Measurements from ENCODE around the gene CGB3. TPM values are rescaled to one million over a fixed set of nuclear protein-coding genes. Genes with fewer than 3 reads are reported as not detected.

CGB3 gene
- total RNA-seq, 1 donor from 2014 or later = not detected

DNA sequence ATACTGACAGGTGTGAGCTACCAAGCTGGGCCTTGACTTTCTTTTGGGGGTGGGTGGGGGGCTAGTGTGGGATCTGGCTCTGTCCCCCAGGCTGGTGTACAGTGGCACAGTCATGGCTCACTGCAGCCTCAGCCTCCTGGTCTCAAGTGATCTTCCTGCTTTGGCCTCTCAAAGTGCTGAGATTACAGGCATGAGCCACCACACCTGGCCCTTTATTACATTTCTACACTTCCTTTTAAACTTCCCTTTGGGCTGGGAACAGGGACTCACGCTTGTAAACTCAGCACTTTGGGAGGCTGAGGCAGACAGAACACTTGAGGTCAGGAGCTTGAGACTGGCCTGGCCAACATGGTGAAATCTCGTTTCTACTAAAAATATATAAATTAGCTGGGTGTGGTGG is 47.1 kb downstream of the CGB3 start:
- DNase-seq (ENCODE audit: low spot score, unreplicated experiment) = no peak
- Mint-ChIP-seq H3K36me3 (ENCODE audit: insufficient read depth) (peaks cover 23% of the 10 kb centered on the region), H3K27me3 (no peaks in the 10 kb centered on the region), H3K9me3 (ENCODE audit: low read depth) (no peaks in the 10 kb centered on the region), H3K4me3 (ENCODE audit: low read depth) (no peak overlapping the region), H3K4me1 (ENCODE audit: low read depth) (no peaks in the 10 kb centered on the region), H3K27ac (no peak overlapping the region)
- no peak for TF ChIP-seq CTCF (IDR thresholded peaks at IDR 0.05; ENCODE audit: unreplicated experiment)

GRCh38 chr19:48975947-48976847 is 47.9 kb downstream of the CGB3 start:
- no peak for DNase-seq (ENCODE audit: low spot score, unreplicated experiment)
- Mint-ChIP-seq H3K4me3 (ENCODE audit: low read depth) (no peak overlapping the region), H3K27ac (peak overlapping the region; percentile 33)

More at GRCh38 chr19:48975947-48976847, 47.9 kb downstream of the CGB3 start:
- H3K4me1 Mint-ChIP-seq (ENCODE audit: low read depth) = no peaks in the 10 kb centered on the region
- no peak for TF ChIP-seq CTCF (IDR thresholded peaks at IDR 0.05; ENCODE audit: unreplicated experiment)
- H3K36me3 Mint-ChIP-seq (ENCODE audit: insufficient read depth) = peaks cover 20% of the 10 kb centered on the region
- no peaks in the 10 kb centered on the region for H3K27me3 Mint-ChIP-seq
- H3K9me3 Mint-ChIP-seq (ENCODE audit: low read depth) = no peaks in the 10 kb centered on the region

Small RNA genes lying within 50 kb of the gene (microRNA-seq; reads per million reads assigned to microRNA genes)
- gene MIR6798 (ENCODE audit: borderline number of aligned reads, unreplicated experiment) = not detected

Other genes starting within 250 kb of the CGB3 start
- 61.0 and 70.0 TPM in 2 replicates for gene BCAT2, start 213.3 kb downstream of the CGB3 start, total RNA-seq
- 20.5 and 22.1 TPM in 2 replicates for gene HSD17B14, start 187.8 kb downstream of the CGB3 start, total RNA-seq
- gene PLEKHA4, start 155.7 kb downstream of the CGB3 start, total RNA-seq = 8.5 and 11.7 TPM in 2 replicates
- gene PPP1R15A, start 151.9 kb downstream of the CGB3 start, total RNA-seq = 44.5 and 48.9 TPM in 2 replicates
- gene TULP2, start 125.6 kb downstream of the CGB3 start, total RNA-seq = 0.46 TPM in 1 of 2 replicates, not detected in the other
- 149 and 165 TPM in 2 replicates for gene NUCB1, start 124.0 kb downstream of the CGB3 start, total RNA-seq
- 1.1 and 1.8 TPM in 2 replicates for gene DHDH, start 90.6 kb downstream of the CGB3 start, total RNA-seq
- gene BAX, start 69.5 kb downstream of the CGB3 start, total RNA-seq = 141 and 153 TPM in 2 replicates
- 2,544 and 2,716 TPM in 2 replicates for gene FTL, start 59.0 kb downstream of the CGB3 start, total RNA-seq
- gene GYS1, start 31.0 kb downstream of the CGB3 start, total RNA-seq = 57.4 and 65.8 TPM in 2 replicates
- gene RUVBL2, start 30.4 kb downstream of the CGB3 start, total RNA-seq = 81.5 and 83.0 TPM in 2 replicates
- not detected in 2 replicates for gene LHB, start 7.2 kb downstream of the CGB3 start, total RNA-seq
- gene CGB2, start 7.6 kb upstream of the CGB3 start, total RNA-seq = not detected in 2 replicates
- not detected in 2 replicates for gene CGB1, start 12.6 kb upstream of the CGB3 start, total RNA-seq
- gene CGB5, start 19.5 kb upstream of the CGB3 start, total RNA-seq = not detected in 2 replicates
- not detected in 2 replicates for gene CGB8, start 24.8 kb upstream of the CGB3 start, total RNA-seq
- 0.38 and 0.80 TPM in 2 replicates for gene CGB7, start 33.4 kb upstream of the CGB3 start, total RNA-seq
- 0.91 and 1.5 TPM in 2 replicates for gene NTF4, start 40.5 kb upstream of the CGB3 start, total RNA-seq
- gene KCNA7, start 48.4 kb upstream of the CGB3 start, total RNA-seq = not detected in 2 replicates
- 355 and 363 TPM in 2 replicates for gene SNRNP70, start 61.1 kb upstream of the CGB3 start, total RNA-seq
- gene LIN7B, start 90.0 kb upstream of the CGB3 start, total RNA-seq = 7.0 and 9.3 TPM in 2 replicates
- gene C19orf73, start 94.8 kb upstream of the CGB3 start, total RNA-seq = 1.3 and 1.5 TPM in 2 replicates
- gene PPFIA3, start 95.2 kb upstream of the CGB3 start, total RNA-seq = 6.7 and 8.5 TPM in 2 replicates
- gene HRC, start 131.1 kb upstream of the CGB3 start, total RNA-seq = 1.6 and 2.1 TPM in 2 replicates
- 16.9 and 17.7 TPM in 2 replicates for gene TRPM4, start 133.5 kb upstream of the CGB3 start, total RNA-seq